TTC549 (cell line): ENCODE data around the gene IFNK.

ENCODE experiments used
- FAIRE-seq: peaks from 2 replicates; lab custom pipeline; 2012; peaks lifted over from hg19 to GRCh38; lab: Jason Lieb, UNC

The IFNK gene

DNA sequence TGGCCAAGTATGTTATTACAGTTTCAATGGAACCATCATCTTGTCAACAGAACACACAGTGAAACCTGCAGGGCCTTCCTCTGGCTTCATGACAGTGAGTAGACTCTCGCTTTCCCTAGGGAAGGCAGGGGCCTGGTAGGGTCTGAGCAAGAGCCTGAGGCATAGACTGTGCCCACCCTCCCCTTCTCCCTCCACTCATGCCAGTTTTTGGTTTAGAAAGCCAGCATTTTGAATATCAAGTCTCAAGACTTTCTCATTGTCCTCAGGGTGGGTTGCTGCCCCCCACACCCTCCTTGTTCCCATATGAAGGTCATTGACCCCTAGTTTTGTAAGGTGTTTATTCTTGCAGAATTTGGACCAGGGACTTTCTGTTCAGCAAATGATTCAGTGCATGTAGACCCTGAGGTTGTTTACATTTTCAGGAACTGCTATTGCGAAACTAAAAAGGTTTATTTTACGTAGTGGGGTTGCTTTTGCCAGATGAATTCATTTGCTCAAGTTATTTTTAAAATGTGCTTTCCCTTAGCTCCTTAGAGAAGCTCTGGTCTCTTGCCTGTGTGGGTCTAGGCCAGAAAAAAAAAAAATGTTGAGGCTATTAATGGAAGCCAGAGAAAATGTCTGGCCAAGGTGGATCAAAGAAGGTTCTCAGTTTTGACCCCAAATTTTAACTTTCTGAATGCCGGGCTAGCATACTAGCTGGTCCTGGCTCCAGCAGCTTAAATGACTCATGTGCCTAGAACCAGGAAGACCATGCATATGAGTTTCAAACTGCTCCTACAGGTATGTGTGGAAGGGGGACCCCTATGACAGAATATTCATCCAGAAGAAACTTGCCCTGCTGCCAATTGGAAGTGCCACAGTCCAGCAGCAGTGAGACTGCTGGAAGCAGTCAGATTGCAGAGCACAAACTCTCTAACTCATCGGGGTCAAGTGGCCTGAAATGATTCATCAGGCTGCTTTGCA, 15.7 kb downstream of the IFNK start:
- no peak for FAIRE-seq

GRCh38 chr9:27540502-27540901, 16.4 kb downstream of the IFNK start:
- FAIRE-seq: no peak

DNA sequence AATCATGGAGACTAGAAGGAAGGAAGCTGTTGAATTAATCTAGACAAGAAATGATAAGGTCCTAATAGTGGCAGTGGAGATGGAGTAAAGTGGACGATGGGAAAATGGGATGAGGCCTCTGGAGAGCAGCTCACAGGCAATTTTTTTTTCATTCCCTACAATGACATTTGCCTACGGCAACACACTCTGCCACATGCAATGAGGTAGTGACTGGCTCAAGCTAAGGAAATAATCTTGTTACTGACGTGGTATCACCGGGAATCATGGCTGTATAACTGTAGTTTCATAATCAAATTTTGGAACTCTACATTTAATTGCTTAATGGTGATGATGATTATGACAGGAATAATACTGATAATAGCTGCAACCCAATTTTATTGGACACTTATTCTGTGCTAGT, 17.6 kb downstream of the IFNK start:
- FAIRE-seq: no peak

GRCh38 chr9:27542508-27542907, 18.4 kb downstream of the IFNK start:
- no peak for FAIRE-seq

- FAIRE-seq: no peak
Measured at GRCh38 chr9:27545471-27545870, 21.4 kb downstream of the IFNK start.

DNA sequence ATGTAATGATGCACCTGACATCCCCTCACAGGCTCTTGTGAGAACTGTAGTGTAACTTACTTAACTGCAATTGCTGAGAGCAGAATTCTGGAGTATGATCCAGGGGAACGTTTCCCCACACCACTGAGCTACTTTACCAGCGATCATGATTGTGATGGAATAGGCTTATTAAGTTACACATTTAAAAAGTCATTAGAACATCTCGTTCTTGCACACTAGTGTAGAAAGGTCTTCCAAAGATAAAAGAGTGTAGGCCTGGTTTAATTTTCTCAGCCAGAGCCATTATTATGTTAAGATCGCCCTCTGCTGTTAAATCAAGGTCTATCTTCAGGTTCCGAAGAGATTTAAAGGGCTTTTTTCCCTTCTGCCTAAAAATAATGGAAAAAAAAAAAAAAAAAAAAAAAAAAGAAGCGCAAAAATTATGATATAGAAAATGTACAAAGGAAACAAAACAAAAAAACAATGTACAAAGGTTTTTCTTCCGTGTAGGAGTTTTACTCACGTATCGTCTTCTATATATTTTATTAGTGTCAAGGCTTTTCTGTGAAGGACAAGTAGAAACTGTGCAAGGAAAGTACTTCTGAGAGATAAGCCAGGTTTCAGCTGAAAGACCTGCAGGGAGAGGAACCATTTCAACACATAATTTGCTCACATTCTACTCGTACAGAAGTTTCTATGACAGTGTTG, 24.1 kb downstream of the IFNK start:
- peak; percentile 85 for FAIRE-seq

GRCh38 chr9:27549196-27549755, 25.2 kb downstream of the IFNK start:
- FAIRE-seq: no peak

DNA sequence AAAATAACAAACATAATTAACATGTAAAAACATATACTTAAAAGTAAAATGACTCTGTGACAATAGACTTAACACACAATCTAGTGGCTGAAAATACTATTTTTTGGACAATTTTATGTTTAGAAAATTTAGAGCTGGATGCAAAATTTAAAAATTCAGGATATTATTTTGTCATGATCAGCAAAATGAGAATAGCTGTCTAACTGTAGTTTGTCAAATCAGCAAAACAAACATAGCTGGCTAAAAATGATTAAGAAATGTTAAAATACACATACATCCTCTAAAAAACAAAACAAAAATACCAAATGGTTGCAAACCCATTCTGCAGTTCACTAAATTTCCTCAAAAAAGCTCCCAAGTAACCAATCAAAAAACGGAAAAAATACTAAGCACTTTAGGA, 30.6 kb downstream of the IFNK start:
- no peak for FAIRE-seq

DNA sequence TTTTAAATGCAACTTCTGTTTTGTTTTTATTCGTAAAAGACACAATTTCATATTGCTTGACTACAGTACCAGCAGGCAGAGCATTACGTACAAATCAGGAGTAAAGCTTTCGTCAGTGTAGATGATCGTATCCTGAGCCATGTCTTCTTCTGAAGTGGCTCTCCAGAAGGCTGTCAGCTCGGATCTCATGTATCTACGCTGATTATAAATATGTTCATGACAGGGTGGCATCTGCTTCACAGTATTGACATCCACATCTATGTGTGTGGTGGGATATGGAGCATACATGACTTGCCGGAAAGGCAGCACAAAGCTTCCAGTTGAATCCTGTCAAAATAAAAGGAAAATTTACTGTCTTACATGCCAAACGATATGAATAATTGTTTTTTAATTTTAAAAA, 32.4 kb downstream of the IFNK start:
- no peak for FAIRE-seq

- no peak for FAIRE-seq
Measured at GRCh38 chr9:27558307-27558706, 34.2 kb downstream of the IFNK start.

DNA sequence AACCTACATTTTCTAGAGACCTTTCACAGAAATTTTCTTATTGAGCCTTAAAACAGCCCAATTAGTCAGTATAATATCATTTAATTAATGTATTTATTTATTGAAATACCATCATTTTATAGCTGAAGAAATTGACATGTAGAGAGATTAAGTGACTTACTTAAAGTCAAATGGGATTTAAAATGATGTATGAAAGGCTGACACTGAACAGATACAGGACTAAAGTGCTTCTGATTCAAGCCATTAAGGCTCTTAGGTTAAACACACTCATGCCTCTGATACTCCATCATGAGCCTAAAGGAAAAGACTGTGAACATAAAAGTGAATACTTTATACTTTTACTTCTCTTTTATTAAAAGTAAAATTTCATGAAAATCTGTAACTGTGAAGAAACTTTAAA, 36.4 kb downstream of the IFNK start:
- FAIRE-seq: no peak

GRCh38 chr9:27561685-27562084, 37.6 kb downstream of the IFNK start:
- FAIRE-seq: no peak

- no peak for FAIRE-seq
Measured at GRCh38 chr9:27563738-27564430, 39.8 kb downstream of the IFNK start.

DNA sequence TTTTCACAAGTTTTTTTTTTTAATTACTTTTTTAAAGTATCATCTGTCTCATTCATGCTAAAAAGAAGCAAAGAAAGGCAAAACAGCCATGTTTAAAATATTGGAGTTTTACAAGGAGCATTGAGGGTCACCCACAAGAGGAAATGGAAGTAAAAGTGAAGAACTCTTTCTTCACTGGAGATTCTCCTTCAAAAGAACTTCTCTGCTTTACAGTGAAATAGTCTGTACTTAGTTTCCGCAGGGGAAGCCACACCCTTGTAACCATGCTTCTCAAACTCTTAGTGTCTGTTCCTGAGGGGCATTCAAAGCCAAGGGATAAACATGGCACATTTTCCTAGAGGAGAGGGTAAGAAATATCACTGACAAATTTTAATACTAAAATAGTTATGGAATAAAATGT, 40.6 kb downstream of the IFNK start:
- no peak for FAIRE-seq

GRCh38 chr9:27565696-27566095, 41.6 kb downstream of the IFNK start:
- FAIRE-seq: no peak

GRCh38 chr9:27566118-27566517, 42.0 kb downstream of the IFNK start:
- FAIRE-seq: no peak

GRCh38 chr9:27569406-27569805, 45.3 kb downstream of the IFNK start:
- FAIRE-seq: no peak

DNA sequence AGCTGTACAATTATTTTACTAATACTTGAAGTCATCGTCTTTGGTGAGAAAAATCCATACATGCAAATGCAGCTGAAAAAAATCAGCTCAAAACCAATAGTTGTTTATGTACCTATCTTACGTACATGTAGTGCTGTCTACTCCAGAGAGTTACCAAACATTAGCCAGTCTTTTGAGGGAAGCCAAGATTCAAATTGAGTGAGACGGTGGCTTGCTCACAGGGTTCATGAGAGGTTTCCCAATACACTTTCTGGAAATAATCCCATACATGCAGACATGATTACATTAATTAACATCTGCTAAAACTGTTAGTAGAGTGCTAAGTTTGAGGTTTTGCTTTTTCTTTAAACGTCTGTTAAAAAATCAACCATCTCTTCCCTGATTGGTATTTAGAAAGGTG, 46.9 kb downstream of the IFNK start:
- FAIRE-seq: no peak

DNA sequence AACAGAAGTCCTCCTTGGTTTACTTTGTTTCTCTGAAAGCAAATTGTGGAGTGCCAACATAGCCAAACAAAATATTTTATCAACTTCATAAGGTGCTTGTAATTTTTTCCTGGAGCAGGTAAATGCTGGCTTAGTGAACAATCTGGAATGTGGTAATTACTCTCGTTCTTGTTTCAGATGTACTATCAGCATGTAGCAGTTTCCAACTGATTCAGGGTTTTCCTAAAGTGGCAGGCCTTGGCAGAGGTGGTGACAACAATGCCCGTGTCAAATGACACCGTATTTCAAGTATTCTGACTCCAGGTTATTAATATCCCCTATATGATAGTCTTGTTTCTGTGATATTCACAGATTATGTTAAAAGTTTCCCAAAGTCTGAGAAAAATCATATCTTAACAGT, 48.0 kb downstream of the IFNK start:
- no peak for FAIRE-seq

DNA sequence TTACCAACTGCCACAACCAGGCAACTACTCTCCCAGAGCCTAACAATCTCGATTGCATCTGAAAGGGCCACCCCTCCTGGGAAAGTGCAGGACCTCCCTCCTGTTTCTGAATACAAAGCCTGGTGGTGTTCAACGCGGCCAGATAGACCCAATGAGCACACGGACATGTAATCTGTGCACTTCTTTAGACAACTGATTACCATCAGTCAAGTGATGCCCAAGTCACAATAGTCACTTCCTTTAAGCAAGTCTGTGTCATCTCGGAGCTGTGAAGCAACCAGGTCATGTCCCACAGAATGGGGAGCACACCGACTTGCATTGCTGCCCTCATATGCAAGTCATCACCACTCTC, 48.5 kb downstream of the IFNK start:
- no peak for FAIRE-seq

- FAIRE-seq: no peak
Measured at GRCh38 chr9:27572918-27573633, 49.0 kb downstream of the IFNK start, which contains the start of gene C9orf72. Gene C9orf72 (minus strand): TSS chr9:27573481. CDS start chr9:27567120, 6,361 bp downstream.
